Panc1 (cell line): ENCODE results near the gene SRBD1.

Source experiments
- POLR2AphosphoS5 ChIP-seq: IDR thresholded peaks from 2 replicates; pipeline ENCODE4 v1.6.1; 2012; ENCODE audit warnings: mild to moderate bottlenecking, low read depth, low read length, moderate library complexity
- SIN3A ChIP-seq: IDR thresholded peaks from 2 replicates; pipeline ENCODE4 v1.6.1; 2012; ENCODE audit warnings: low read depth, mild to moderate bottlenecking, low read length, moderate library complexity, borderline replicate concordance; ENCODE audit not compliant: insufficient read depth
- TF ChIP-seq, protein P1 (sequence below): fragments of 450-650 bp; IDR thresholded peaks from 2 replicates; pipeline ENCODE4 v1.5.1; 2017; ENCODE audit warnings: mild to moderate bottlenecking

DNA sequence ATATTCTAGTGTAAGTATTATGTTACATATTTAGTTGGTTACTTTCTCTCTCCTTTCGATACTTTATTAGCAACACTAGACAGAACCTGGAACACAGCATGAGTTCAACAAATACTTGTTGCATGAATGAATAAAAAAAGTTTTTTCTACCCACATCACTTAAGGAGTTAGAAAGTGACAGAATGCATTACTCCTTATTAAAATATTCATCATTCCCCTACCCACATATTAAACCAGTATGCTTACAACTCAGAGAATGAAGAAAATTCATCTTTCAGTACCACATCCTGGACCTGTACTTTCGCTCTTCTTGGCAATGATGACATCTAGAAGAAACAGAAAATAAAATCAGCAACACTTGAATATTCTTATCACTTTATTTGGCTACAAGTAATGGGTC is 6.0 kb downstream of the SRBD1 start:
- TF ChIP-seq, protein P1, sequence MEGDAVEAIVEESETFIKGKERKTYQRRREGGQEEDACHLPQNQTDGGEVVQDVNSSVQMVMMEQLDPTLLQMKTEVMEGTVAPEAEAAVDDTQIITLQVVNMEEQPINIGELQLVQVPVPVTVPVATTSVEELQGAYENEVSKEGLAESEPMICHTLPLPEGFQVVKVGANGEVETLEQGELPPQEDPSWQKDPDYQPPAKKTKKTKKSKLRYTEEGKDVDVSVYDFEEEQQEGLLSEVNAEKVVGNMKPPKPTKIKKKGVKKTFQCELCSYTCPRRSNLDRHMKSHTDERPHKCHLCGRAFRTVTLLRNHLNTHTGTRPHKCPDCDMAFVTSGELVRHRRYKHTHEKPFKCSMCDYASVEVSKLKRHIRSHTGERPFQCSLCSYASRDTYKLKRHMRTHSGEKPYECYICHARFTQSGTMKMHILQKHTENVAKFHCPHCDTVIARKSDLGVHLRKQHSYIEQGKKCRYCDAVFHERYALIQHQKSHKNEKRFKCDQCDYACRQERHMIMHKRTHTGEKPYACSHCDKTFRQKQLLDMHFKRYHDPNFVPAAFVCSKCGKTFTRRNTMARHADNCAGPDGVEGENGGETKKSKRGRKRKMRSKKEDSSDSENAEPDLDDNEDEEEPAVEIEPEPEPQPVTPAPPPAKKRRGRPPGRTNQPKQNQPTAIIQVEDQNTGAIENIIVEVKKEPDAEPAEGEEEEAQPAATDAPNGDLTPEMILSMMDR = no peak
- no peak for TF ChIP-seq POLR2AphosphoS5
- no peak for TF ChIP-seq SIN3A
